ENCODE results near the gene DUS3L. TPM values are rescaled to one million over a fixed set of nuclear protein-coding genes. Genes with fewer than 3 reads are reported as not detected.

DUS3L gene
- total RNA-seq, 2 experiments from 2014 or later = 41.9 to 44.4 TPM

GRCh38 chr19:5743630-5744029 lies 47.3 kb downstream of the DUS3L start:
- Mint-ChIP-seq H3K27ac (no peak overlapping the region), H3K4me1 (ENCODE audit: low read depth) (no peaks in the 10 kb centered on the region), H3K4me3 (no peak overlapping the region), H3K36me3 (no peaks in the 10 kb centered on the region), H3K27me3 (peaks cover 2% of the 10 kb centered on the region), H3K9me3 (no peaks in the 10 kb centered on the region)
- DNase-seq = no peak
- CTCF ChIA-PET = no interaction called here
- intact Hi-C loops (cut with micrococcal nuclease) = no loop called here
- POLR2A ChIA-PET = no interaction called here

DNA sequence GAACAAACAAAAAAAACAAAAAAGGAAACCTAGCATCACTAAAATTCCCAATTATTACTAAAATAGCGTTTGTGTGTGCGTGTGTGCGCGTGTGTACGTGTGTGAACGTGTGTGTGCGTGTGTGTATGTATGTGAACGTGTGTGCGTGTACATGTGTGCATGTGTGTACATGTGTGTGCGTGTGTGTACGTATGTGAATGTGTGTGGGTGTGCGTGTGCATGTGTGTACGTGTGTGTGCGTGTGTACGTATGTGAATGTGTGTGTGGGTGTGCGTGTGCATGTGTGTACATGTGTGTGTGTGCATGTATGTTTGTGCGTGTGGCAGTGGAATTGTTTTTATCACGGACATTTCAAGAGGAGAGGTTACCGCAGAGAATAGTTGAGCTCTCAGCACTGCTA lies 48.9 kb downstream of the DUS3L start:
- intact Hi-C loops (cut with micrococcal nuclease) = no loop called here
- Mint-ChIP-seq H3K36me3 (no peaks in the 10 kb centered on the region), H3K9me3 (no peaks in the 10 kb centered on the region), H3K27ac (no peak overlapping the region), H3K4me1 (ENCODE audit: low read depth) (no peaks in the 10 kb centered on the region), H3K27me3 (no peaks in the 10 kb centered on the region), H3K4me3 (no peak overlapping the region)
- POLR2A ChIA-PET = no interaction called here
- CTCF ChIA-PET = interaction anchor here (0.6 kb wide), 1 partner anchor 18 kb away, joined by 3 read pairs; no protein-coding TSS in a partner anchor
- DNase-seq = no peak

GRCh38 chr19:5738423-5738822 lies 52.5 kb downstream of the DUS3L start:
- ChIA-PET CTCF (no interaction called here), POLR2A (no interaction called here)
- Mint-ChIP-seq H3K9me3 (no peaks in the 10 kb centered on the region), H3K27ac (no peak overlapping the region), H3K36me3 (no peaks in the 10 kb centered on the region), H3K4me3 (no peak overlapping the region), H3K4me1 (ENCODE audit: low read depth) (no peaks in the 10 kb centered on the region), H3K27me3 (no peaks in the 10 kb centered on the region)
- intact Hi-C loops (cut with micrococcal nuclease) = no loop called here
- no peak for DNase-seq

Other genes starting within 250 kb of the DUS3L start
- gene TINCR, start 223.2 kb downstream of the DUS3L start, total RNA-seq = 1 to 10 TPM; 1.0 to 1.1 TPM
- 10 to 100 TPM; 63.5 to 76.4 TPM for gene SAFB2, start 168.4 kb downstream of the DUS3L start, total RNA-seq
- gene SAFB, start 168.1 kb downstream of the DUS3L start, total RNA-seq = 100 to 1,000 TPM; 103 to 113 TPM
- 10 to 100 TPM; 50.9 to 55.3 TPM for gene MICOS13, start 110.6 kb downstream of the DUS3L start, total RNA-seq
- 1 to 10 TPM; 3.8 to 4.1 TPM for gene HSD11B1L, start 110.1 kb downstream of the DUS3L start, total RNA-seq
- gene RPL36, start 100.9 kb downstream of the DUS3L start, total RNA-seq = 1,000 to 10,000 TPM; 1,487 to 1,524 TPM
- 100 to 1,000 TPM; 178 to 181 TPM for gene LONP1, start 71.0 kb downstream of the DUS3L start, total RNA-seq
- gene CATSPERD, start 70.5 kb downstream of the DUS3L start, total RNA-seq = not detected
- gene PRR22, start 6.4 kb downstream of the DUS3L start, total RNA-seq = 1 to 10 TPM; 2.2 to 2.6 TPM
- gene NRTN, start 13.9 kb upstream of the DUS3L start, total RNA-seq = under 1 TPM; 0.22 to 0.97 TPM
- not detected for gene FUT6, start 48.5 kb upstream of the DUS3L start, total RNA-seq
- gene FUT3, start 60.3 kb upstream of the DUS3L start, total RNA-seq = not detected
- gene FUT5, start 79.4 kb upstream of the DUS3L start, total RNA-seq = under 1 TPM; 0.15 to 0.24 TPM
- 100 to 1,000 TPM; 224 to 226 TPM for gene NDUFA11, start 112.6 kb upstream of the DUS3L start, total RNA-seq
- 1 to 10 TPM; 2.9 to 3.3 TPM for gene VMAC, start 113.7 kb upstream of the DUS3L start, total RNA-seq
- gene CAPS, start 123.1 kb upstream of the DUS3L start, total RNA-seq = 1 to 10 TPM; 3.7 to 3.9 TPM
- gene RANBP3, start 187.0 kb upstream of the DUS3L start, total RNA-seq = 10 to 100 TPM; 78.1 to 81.3 TPM

All from activated CD4-positive, alpha-beta memory T cell treated with anti-CD3 and anti-CD28 coated beads for 36 hours (primary cell).